IMR-90 (cell line): ENCODE measurements around the gene TOR3A. TPM values are rescaled to one million over a fixed set of nuclear protein-coding genes. Genes with fewer than 3 reads are reported as not detected.

Experiments
- ATAC-seq: fragments of 200-7000 bp; cut with Tn5 transposase; 2 replicates; pipeline ENCODE4 v1.9.1; 2020; ENCODE audit warnings: low read depth, mild to moderate bottlenecking, moderate library complexity
- BruUV-seq: library from RNA; stranded (reverse); fragments of 400-500 nt; replicated peaks from 2 replicates; lab custom pipeline; 2021; lab: Mats Ljungman, UMichigan
- CTCF ChIA-PET: fragments of 300-600 bp; formaldehyde crosslinking; extraction: SDS; loops from one replicate; lab custom pipeline; 2021; ENCODE audit warnings: antibody characterized with exemption; lab: Yijun Ruan, JAX
- POLR2A ChIA-PET: fragments of 300-600 bp; sonication (Branson Sonifier 250); formaldehyde crosslinking; loops from one replicate; lab custom pipeline; 2022; ENCODE audit warnings: antibody characterized with exemption; ENCODE audit not compliant: unreplicated experiment; lab: Charles Lee
- DNase-seq: peaks from one replicate; pipeline ENCODE4 v3.0.0; 2013
- H2AFZ ChIP-seq: replicated peaks from 2 replicates; pipeline ENCODE3; 2013; ENCODE audit warnings: low read length, mild to moderate bottlenecking; ENCODE audit not compliant: poor library complexity
- H2AK5ac ChIP-seq: 2 replicates; pipeline ENCODE4 v1.6.1; 2013; ENCODE audit warnings: low read depth, low read length, inconsistent platforms
- H2AK9ac ChIP-seq: replicated peaks from 2 replicates; pipeline ENCODE3; 2013; ENCODE audit warnings: mild to moderate bottlenecking, low read depth, low read length, moderate library complexity; ENCODE audit not compliant: poor library complexity
- H2BK120ac ChIP-seq: 2 replicates; pipeline ENCODE4 v1.6.1; 2013; ENCODE audit warnings: low read depth, low read length, inconsistent platforms
- H2BK15ac ChIP-seq: 3 replicates; pipeline ENCODE4 v1.6.1; 2013; ENCODE audit warnings: low read depth, low read length, inconsistent platforms
- H2BK20ac ChIP-seq: 2 replicates; pipeline ENCODE4 v1.6.1; 2013; ENCODE audit warnings: low read depth, mild to moderate bottlenecking, inconsistent platforms, low read length, moderate library complexity
- H2BK5ac ChIP-seq: 2 replicates; pipeline ENCODE4 v1.6.1; 2013; ENCODE audit warnings: mild to moderate bottlenecking, low read depth, low read length, inconsistent platforms; ENCODE audit not compliant: poor library complexity, severe bottlenecking
- H3K14ac ChIP-seq: replicated peaks from 2 replicates; pipeline ENCODE4 v1.6.1; 2013; ENCODE audit warnings: low read depth, low read length, inconsistent platforms
- H3K18ac ChIP-seq: 2 replicates; pipeline ENCODE4 v1.6.1; 2013; ENCODE audit warnings: low read depth, low read length, control low read depth
- H3K23ac ChIP-seq: 2 replicates; pipeline ENCODE4 v1.6.1; 2013; ENCODE audit warnings: low read depth, low read length, inconsistent platforms
- H3K27ac ChIP-seq: 2 replicates; pipeline ENCODE4 v1.5.1; 2013; ENCODE audit warnings: mild to moderate bottlenecking, control low read depth, low read length; ENCODE audit not compliant: insufficient read depth
- H3K27me3 ChIP-seq: 2 replicates; pipeline ENCODE4 v1.6.1; 2013; ENCODE audit warnings: low read length; ENCODE audit not compliant: control insufficient read depth, insufficient read depth
- H3K36me3 ChIP-seq: 2 replicates; pipeline ENCODE4 v1.6.1; 2013; ENCODE audit warnings: low read length, mixed read lengths; ENCODE audit not compliant: control insufficient read depth, insufficient read depth
- H3K4ac ChIP-seq: 2 replicates; pipeline ENCODE4 v1.6.1; 2013; ENCODE audit warnings: low read depth, low read length, inconsistent platforms
- H3K4me1 ChIP-seq: 2 replicates; pipeline ENCODE4 v1.6.1; 2013; ENCODE audit warnings: low read length, mixed read lengths; ENCODE audit not compliant: control insufficient read depth, insufficient read depth
- H3K4me2 ChIP-seq: 2 replicates; pipeline ENCODE4 v1.6.1; 2013; ENCODE audit warnings: low read depth, mild to moderate bottlenecking, control low read depth, low read length, moderate library complexity
- H3K4me3 ChIP-seq: 2 replicates; pipeline ENCODE4 v1.5.1; 2013; ENCODE audit warnings: low read depth, mild to moderate bottlenecking, control low read depth, low read length, moderate library complexity; ENCODE audit not compliant: insufficient read depth
- H3K56ac ChIP-seq: 2 replicates; pipeline ENCODE4 v1.6.1; 2013; ENCODE audit warnings: low read length, inconsistent platforms; ENCODE audit not compliant: insufficient read depth; ENCODE audit errors: extremely low read depth
- H3K79me1 ChIP-seq, 2 experiments: 2 replicates each; pipeline ENCODE4 v1.6.1; 2013; ENCODE audit warnings: low read length in 2 of 2, inconsistent platforms in 1 of 2, low read depth in 1 of 2
- H3K9ac ChIP-seq: 2 replicates; pipeline ENCODE4 v1.6.1; 2013; ENCODE audit warnings: low read depth, low read length, control low read depth
- H3K9me1 ChIP-seq: 2 replicates; pipeline ENCODE4 v1.6.1; 2013; ENCODE audit warnings: low read length, inconsistent platforms; ENCODE audit not compliant: insufficient read depth
- H3K9me3 ChIP-seq: 2 replicates; pipeline ENCODE4 v1.6.1; 2013; ENCODE audit warnings: low read length; ENCODE audit not compliant: control insufficient read depth, insufficient read depth
- H4K20me1 ChIP-seq: 2 replicates; pipeline ENCODE4 v1.6.1; 2013; ENCODE audit warnings: low read length, inconsistent platforms; ENCODE audit not compliant: insufficient read depth
- H4K5ac ChIP-seq: 2 replicates; pipeline ENCODE4 v1.6.1; 2013; ENCODE audit warnings: mild to moderate bottlenecking, low read depth, low read length, control low read depth
- H4K8ac ChIP-seq, 2 experiments: 2 replicates each; pipeline ENCODE4 v1.6.1; 2013; ENCODE audit warnings: low read depth in 2 of 2, low read length in 2 of 2, control low read depth in 1 of 2, inconsistent platforms in 1 of 2
- H4K91ac ChIP-seq: 2 replicates; pipeline ENCODE4 v1.6.1; 2013; ENCODE audit warnings: low read depth, low read length, inconsistent platforms; ENCODE audit not compliant: insufficient read depth
- BHLHE40 ChIP-seq: fragments of 150-350 bp; IDR thresholded peaks from 2 replicates; pipeline ENCODE4 v1.6.1; 2016; ENCODE audit warnings: mild to moderate bottlenecking, low read depth, low read length
- CHD1 ChIP-seq: IDR thresholded peaks from 2 replicates; pipeline ENCODE4 v1.6.1; 2012; ENCODE audit warnings: low read depth, low read length, improper control_type of control experiment
- CTCF ChIP-seq: conservative IDR thresholded peaks from 2 replicates; pipeline ENCODE4 v1.5.1; 2012; ENCODE audit warnings: mild to moderate bottlenecking, low read depth, low read length, improper control_type of control experiment
- FOS ChIP-seq: fragments of 150-350 bp; IDR thresholded peaks from 2 replicates; pipeline ENCODE4 v1.6.1; 2016; ENCODE audit warnings: low read depth, low read length
- MAFK ChIP-seq: IDR thresholded peaks from 2 replicates; pipeline ENCODE4 v1.6.1; 2012; ENCODE audit warnings: low read depth, low read length, improper control_type of control experiment
- MAZ ChIP-seq: IDR thresholded peaks from 2 replicates; pipeline ENCODE4 v1.6.1; 2012; ENCODE audit warnings: low read depth, mild to moderate bottlenecking, low read length, improper control_type of control experiment, moderate library complexity, borderline replicate concordance
- MXI1 ChIP-seq: IDR thresholded peaks from 2 replicates; pipeline ENCODE4 v1.6.1; 2012; ENCODE audit warnings: low read depth, mild to moderate bottlenecking, low read length, moderate library complexity, borderline replicate concordance
- NFE2L2 ChIP-seq: fragments of 150-350 bp; IDR thresholded peaks from 2 replicates; pipeline ENCODE4 v1.6.1; 2016; ENCODE audit warnings: low read depth, mild to moderate bottlenecking, low read length
- POLR2A ChIP-seq: IDR thresholded peaks from 2 replicates; pipeline ENCODE4 v1.6.1; 2012; ENCODE audit warnings: mild to moderate bottlenecking, low read depth, low read length
- RAD21 ChIP-seq: IDR thresholded peaks from 2 replicates; pipeline ENCODE4 v1.6.1; 2012; ENCODE audit warnings: low read length, improper control_type of control experiment
- RCOR1 ChIP-seq: IDR thresholded peaks from 2 replicates; pipeline ENCODE4 v1.6.1; 2012; ENCODE audit warnings: mild to moderate bottlenecking, low read length, improper control_type of control experiment; ENCODE audit not compliant: insufficient replicate concordance
- RFX5 ChIP-seq: IDR thresholded peaks from 2 replicates; pipeline ENCODE4 v1.8.0; 2012; ENCODE audit warnings: low read depth, mild to moderate bottlenecking, low read length, moderate library complexity
- SMC3 ChIP-seq: fragments of 150-350 bp; IDR thresholded peaks from 2 replicates; pipeline ENCODE4 v1.6.1; 2016; ENCODE audit warnings: low read depth, mild to moderate bottlenecking, antibody characterized with exemption, low read length, moderate library complexity
- WGBS, 2 experiments: methylation state at CpG; one replicate each; pipeline versions ENCODE4 v1.1.5 to v1.1.7; 2013; ENCODE audit warnings: missing lambda C conversion rate in 2 of 2; ENCODE audit not compliant: insufficient read length in 1 of 2; ENCODE audit errors: extremely low coverage in 2 of 2; 5-methylcytosine and 5-hydroxymethylcytosine counted together
- dilution Hi-C: fragments of 300-500 bp; cut with HindIII; formaldehyde crosslinking; loops from one replicate; pipeline ENCODE4 v1.14.3; 2018; ENCODE audit warnings: low sequenced_read_pairs; ENCODE audit not compliant: unreplicated experiment
- in situ Hi-C: fragments of 300-500 bp; cut with MboI; formaldehyde crosslinking; loops from 3 replicates; pipeline ENCODE4 v1.14.3; 2019; ENCODE audit warnings: low sequenced_read_pairs, inconsistent platforms, mixed read lengths
- intact Hi-C: fragments of 100-400 bp; cut with micrococcal nuclease; formaldehyde crosslinking; loops from 2 replicates; pipeline ENCODE4 v1.10.0; 2022
- polyA plus RNA-seq, 3 experiments: library from polyadenylated mRNA; depleted of rRNA; stranded (reverse); fragments of >200 nt; gene quantifications; 2 replicates each; pipeline ENCODE4 v1.2.3, GENCODE V29; 2012; ENCODE audit warnings: low replicate concordance in 1 of 3
- total RNA-seq: library from RNA; depleted of rRNA; stranded (reverse); fragments of >200 nt; gene quantifications from 2 replicates; pipeline ENCODE4 v1.2.3, GENCODE V29; 2012
- TF ChIP-seq, protein P1 (sequence below): fragments of 150-350 bp; IDR thresholded peaks from 2 replicates; pipeline ENCODE4 v1.6.1; 2017; ENCODE audit warnings: mild to moderate bottlenecking, antibody characterized with exemption, low read length, low read depth

Gene TOR3A
- total and polyA plus RNA-seq, 2 of the 4 experiments (the other 2 are of a cell fraction), result 16.8 to 22.2 TPM

DNA sequence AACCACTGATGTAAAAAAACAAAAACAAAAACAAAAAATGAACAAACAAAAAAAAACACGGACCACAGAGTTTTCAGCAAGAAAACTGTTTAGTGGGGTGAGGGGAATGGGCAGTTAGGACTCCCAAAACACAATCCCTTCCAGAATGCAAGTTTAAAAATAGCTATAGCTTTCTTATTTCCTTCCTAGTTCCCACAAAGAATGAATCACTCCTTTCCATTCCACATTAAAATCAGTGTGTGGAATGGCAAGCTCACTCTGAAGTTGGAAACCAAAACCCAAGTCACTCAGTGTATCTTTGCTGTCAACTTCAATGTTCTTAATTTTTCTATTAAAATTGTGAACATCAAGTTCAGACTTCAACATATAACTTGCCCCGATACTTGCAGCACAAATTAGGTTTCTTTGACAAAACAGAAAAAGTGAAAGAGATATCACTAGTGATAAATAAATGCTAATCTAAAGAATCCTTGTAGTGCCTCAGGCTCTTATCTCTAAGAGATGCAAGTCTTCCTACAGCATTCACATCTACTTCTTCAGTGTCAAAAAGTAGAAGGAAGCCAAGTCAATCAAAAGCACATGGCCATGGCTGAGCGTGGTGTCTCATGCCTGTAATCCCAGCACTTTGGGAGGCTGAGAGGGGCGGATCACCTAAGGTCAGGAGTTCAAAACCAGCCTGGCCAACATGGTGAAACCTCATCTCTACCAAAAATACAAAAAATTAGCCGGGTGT lies 45.5 kb downstream of the TOR3A start:
- no peak overlapping the region for H4K8ac ChIP-seq
- no peak overlapping the region for H3K9ac ChIP-seq
- peak overlapping the region; percentile 19; the same call in 1 of the 2 replicates for H3K56ac ChIP-seq
- H3K23ac ChIP-seq, result peak overlapping the region; percentile 75; the same call in 1 of the 2 replicates
- peaks cover 15% of the 10 kb centered on the region for H3K4me1 ChIP-seq
- peaks cover 10% of the 10 kb centered on the region; the same call in 1 of the 2 replicates for H4K20me1 ChIP-seq
- no CpG with 5 or more reads among the region's 5 CpGs for WGBS, 2 experiments
- CTCF ChIA-PET, result interaction anchor here (0.6 to 1.2 kb wide), 2 partner anchors 10 to 15 kb away, joined by 3 to 5 read pairs; no protein-coding TSS in a partner anchor
- H2BK20ac ChIP-seq, result peak overlapping the region; percentile 63
- H2BK15ac ChIP-seq, result peak overlapping the region; percentile 41; the same call in 1 of the 3 replicates
- H3K27me3 ChIP-seq, result no peaks in the 10 kb centered on the region
- peaks cover 8 to 53% of the 10 kb centered on the region in 2 experiments for H3K79me1 ChIP-seq
- dilution Hi-C loops (no loop called here), in situ Hi-C loops (loop anchor here (10.0 kb wide), 1 partner anchor 167 kb away; the partner anchor contains the start of gene SOAT1), intact Hi-C loops (no loop called here)
- H2BK5ac ChIP-seq, result peak overlapping the region; percentile 48
- peak overlapping the region; percentile 35; the same call in 1 of the 2 replicates for H3K27ac ChIP-seq
- peaks cover 13% of the 10 kb centered on the region for H3K36me3 ChIP-seq
- POLR2A ChIA-PET, result no interaction called here
- H3K18ac ChIP-seq, result peak overlapping the region; percentile 43; the same call in 1 of the 2 replicates
- peaks cover 9% of the 10 kb centered on the region for H3K9me1 ChIP-seq
- H3K4me2 ChIP-seq, result peak overlapping the region; percentile 37; the same call in 1 of the 2 replicates
- H3K4me3 ChIP-seq, result no peak overlapping the region
- no peak overlapping the region for H2AK9ac ChIP-seq
- no peak overlapping the region for H2AFZ ChIP-seq
- H3K9me3 ChIP-seq, result no peaks in the 10 kb centered on the region
- ATAC-seq (no peak), DNase-seq (peak; percentile 55)
- no peak overlapping the region for H2AK5ac ChIP-seq
- no peak overlapping the region for H2BK120ac ChIP-seq
- peak overlapping the region; percentile 80 for H3K14ac ChIP-seq
- peak overlapping the region; percentile 57; the same call in 1 of the 2 replicates for H4K5ac ChIP-seq
- BruUV-seq, result no TSS peak
- no peak overlapping the region; the same call in 1 of the 2 replicates for H4K91ac ChIP-seq
- H3K4ac ChIP-seq, result peak overlapping the region; percentile 72; the same call in 1 of the 2 replicates
- TF ChIP-seq MXI1 (no peak), BHLHE40 (no peak), CHD1 (no peak), MAZ (no peak), FOS (no peak), MAFK (no peak), RCOR1 (no peak), CTCF (no peak), SMC3 (no peak), RAD21 (no peak), POLR2A (no peak), NFE2L2 (no peak), RFX5 (no peak)
- TF ChIP-seq, protein P1, sequence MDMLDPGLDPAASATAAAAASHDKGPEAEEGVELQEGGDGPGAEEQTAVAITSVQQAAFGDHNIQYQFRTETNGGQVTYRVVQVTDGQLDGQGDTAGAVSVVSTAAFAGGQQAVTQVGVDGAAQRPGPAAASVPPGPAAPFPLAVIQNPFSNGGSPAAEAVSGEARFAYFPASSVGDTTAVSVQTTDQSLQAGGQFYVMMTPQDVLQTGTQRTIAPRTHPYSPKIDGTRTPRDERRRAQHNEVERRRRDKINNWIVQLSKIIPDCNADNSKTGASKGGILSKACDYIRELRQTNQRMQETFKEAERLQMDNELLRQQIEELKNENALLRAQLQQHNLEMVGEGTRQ, result no peak
